Hematopoietic multipotent progenitor cell treated with erythropoietin and hydrocortisone succinate and interleukin-3 and kit ligand, for 4 days (in vitro differentiated cells): ENCODE data around the gene CCDC24.

ENCODE experiments used
- DNase-seq: peaks from one replicate; pipeline ENCODE4 v3.0.0-alpha.2; 2015

Gene CCDC24

DNA sequence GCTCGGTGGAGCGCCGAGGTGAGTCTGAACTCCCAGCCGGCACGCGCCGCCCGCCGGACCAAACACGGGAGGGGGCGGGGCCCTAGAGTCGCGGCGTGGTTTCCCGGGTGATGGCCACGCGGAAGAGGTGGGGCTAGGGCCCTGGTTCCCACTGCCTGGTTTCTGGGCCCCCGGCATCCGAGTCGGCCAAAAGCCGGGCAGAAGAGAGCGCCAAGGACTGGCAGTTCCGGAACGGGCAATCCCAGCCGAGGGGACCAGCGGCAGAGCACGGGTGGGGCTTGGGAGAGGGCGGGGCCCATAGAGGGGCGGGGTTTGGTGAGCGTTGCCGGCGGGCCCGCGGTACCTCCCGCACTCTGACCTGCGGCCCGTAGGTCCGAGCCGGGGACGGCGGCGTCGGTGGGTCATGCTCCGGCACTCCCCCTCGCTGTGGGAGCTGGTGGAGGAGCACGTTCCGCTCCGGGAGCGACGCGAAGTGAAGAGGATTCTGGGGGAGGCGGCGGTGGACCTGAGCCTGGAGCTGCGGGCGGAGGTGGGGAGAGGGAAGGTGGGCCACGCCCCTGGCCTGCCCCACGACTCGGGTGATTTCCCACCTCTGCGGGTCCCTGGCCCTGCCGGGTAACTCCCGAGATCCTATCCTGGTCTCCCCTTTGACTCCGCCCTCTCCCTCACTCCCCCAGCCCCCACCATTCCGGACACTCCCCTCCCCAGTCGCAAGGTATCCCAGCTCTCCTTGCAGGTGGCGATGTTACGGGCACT is at the start of gene CCDC24:
Gene CCDC24 (plus strand): TSS at position 124 of the 756 bp plus-strand sequence. CDS start 280 bp downstream, at position 404.
- DNase-seq: peak; percentile 92

DNA sequence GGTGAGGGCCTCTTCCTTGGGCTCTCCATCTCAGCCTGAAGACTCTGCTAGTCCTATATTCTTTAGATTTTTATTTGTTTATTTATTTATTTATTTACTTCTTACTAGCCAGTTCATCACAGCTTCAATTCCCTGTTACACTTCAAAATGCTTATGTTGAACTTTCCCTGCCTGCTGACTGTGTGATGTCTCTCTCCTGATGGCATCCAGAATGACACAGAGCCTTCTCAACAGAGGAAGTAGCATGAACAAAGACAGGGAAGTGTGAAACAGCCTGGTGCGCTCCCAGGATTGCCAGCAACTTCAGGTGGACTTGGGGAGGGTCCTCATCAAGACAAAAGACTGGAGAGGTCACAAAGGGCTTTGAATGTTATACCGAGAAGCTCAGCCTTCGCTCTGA is 49.0 kb upstream of the CCDC24 start:
- DNase-seq: no peak

DNA sequence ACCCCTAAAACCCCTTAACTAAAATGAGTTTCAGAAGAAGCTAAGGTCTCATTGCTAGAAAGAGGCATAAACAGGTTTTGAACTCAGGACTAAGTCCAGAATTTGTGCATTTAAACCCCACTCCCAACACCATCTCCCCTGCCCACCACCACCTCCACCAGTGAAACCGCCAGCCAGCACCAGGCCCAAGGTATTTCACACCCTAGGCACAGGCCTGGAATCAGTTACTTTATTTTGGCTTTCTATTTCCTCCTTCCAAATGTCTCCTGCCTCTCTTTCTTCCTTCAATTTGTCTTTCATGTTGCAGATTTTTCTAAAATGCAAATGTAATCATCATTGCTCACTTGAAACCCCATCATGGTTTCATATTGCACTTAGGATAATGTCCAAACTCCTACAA is 46.5 kb upstream of the CCDC24 start:
- DNase-seq: no peak

DNA sequence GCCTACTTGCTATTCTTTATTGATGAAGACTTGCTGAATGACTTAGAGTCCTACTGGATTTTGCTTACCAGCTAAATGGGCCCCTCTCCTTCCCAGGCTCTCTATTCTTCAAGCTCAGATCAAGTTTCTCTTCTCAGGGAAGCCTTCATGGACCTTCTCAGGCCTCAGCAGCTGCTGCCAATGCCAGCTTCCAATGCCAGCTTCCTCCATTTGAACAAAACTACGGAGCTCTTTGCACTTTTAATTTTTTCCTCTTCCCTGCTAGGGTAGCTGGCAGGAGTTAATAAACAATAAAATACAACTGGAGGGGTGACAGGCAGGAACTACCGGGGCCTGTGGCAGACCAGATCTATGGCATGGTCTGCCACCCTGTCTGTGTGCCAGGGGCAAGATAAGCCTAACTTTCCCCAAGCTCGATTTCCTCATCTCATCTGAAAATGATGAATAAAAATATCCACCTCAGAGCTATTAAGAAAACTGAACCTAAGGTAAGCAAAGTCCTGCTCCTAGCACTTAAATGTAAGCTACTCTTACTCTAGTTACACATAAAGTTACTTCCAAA is 45.6 kb upstream of the CCDC24 start:
- DNase-seq: peak; percentile 74

DNA sequence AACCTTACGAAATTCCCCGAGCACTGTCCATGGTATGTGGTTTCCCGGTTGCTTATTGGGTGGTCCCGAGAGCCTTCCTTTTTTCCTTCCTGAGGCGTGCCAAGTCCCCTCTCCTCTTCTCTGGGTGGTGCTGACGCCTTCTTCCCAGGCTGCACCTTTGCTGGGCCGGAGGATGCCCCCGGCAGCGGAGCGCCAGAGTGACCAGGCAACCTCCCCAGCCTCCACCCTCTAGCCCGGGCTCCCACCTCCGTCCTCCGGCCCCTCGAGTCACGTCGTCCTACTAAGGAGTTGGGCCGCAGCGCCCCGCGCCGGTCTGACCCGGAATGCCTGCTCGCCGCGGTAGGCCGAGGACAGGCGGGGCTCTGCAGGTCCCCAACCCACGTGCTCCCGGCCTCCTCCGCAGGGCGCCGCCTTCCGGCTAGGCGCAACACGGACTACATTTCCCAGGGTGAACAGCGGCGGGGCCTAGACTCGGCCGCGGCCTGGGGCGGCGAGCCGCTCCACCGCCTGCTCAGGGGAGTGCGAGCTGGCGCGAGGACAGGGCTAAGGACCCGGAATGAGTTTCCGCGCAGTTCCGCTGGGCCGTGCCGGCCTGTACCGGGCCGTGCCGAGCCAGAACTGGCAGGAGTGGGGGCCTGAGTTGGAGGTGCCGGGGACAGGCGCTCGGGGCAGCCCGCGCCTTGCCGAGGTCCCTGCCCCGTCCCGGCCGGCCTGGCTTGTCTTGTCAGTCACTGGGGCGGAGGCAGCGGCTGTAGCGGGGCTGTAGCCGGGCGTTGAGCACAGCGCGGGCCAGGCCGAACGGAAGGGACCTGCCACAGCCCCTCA is 45.0 kb upstream of the CCDC24 start, which contains the start of gene IPO13:
Gene IPO13 (plus strand): TSS at position 715 of the 825 bp plus-strand sequence. CDS start 651 bp downstream, outside the sequence.
- peak; percentile 99 for DNase-seq

DNA sequence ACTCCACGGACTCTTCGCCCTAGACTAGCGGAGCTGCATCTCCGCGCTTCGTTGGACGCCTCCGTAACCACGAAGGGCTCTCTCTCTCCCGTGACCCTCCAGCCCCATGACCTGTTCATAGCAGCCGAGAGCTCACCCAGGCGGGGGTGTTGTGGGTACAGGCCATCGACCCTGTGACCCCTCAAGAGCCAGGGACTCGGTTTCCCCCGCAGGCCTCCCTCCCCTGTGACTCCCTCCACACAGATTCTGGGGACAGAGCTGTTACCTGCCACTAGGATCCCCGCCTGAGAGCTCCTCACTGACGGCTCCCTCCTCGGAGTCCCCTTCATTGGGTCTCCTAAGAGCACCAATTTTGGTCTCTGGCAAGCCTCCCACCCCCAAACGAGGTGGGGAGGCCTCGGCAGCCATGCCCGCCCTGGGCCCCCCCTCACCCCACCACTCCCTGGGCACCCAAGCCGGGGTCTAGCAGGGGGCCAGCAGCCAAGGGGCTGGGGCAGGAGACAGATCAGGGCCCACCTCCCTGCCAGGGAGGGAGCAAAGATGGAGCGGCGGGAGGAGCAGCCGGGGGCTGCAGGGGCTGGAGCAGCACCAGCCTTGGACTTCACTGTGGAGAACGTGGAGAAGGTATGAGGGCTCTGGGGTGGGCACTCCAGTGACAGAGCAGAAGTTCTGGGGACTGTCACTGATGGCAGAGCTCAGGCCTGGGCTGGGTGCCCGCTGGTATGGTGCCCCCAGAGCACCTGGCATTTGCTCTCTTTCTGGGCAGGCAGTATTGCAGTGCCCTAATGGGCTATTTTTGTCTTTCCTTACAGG is 44.1 kb upstream of the CCDC24 start:
- no peak for DNase-seq

DNA sequence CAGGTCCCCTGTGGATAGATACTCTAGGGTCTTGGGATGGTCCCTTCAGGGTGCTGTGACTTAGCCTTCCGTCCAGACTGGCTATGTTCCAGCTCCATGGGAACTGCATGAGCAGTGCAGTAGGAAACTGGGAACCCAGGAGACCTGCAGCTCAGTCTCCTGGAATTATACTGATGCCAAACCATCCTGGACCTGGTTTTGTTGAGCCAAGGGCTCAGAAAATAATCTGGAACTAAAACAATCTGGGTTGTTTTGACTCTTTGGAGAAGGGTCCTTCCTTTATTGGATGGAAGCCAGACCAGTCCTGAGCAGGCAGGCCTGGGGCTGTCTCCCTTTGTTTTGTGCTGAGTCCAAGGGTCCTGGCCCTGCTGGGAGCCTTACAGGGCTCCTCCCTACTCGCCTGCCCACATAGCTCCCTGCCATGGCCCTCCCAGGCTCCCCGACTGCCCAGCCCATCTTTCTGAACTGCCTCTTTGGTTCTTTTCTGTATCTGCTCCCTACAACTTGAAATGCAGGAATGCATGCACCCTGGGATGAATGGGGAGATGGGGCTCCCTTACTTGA is 43.4 kb upstream of the CCDC24 start:
- DNase-seq: no peak

DNA sequence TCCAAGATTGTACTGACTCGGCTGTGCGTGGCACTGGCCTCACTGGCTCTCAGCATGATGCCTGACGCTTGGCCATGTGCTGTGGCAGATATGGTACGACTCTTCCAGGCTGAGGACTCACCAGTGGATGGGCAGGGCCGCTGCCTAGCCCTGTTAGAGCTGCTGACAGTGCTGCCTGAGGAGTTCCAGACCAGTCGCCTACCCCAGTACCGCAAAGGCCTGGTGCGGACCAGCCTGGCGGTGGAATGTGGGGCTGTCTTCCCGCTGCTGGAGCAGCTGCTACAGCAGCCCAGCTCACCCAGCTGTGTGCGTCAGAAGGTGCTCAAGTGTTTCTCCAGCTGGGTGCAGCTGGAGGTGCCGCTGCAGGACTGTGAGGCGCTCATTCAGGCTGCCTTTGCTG is 41.7 kb upstream of the CCDC24 start:
- DNase-seq: no peak

DNA sequence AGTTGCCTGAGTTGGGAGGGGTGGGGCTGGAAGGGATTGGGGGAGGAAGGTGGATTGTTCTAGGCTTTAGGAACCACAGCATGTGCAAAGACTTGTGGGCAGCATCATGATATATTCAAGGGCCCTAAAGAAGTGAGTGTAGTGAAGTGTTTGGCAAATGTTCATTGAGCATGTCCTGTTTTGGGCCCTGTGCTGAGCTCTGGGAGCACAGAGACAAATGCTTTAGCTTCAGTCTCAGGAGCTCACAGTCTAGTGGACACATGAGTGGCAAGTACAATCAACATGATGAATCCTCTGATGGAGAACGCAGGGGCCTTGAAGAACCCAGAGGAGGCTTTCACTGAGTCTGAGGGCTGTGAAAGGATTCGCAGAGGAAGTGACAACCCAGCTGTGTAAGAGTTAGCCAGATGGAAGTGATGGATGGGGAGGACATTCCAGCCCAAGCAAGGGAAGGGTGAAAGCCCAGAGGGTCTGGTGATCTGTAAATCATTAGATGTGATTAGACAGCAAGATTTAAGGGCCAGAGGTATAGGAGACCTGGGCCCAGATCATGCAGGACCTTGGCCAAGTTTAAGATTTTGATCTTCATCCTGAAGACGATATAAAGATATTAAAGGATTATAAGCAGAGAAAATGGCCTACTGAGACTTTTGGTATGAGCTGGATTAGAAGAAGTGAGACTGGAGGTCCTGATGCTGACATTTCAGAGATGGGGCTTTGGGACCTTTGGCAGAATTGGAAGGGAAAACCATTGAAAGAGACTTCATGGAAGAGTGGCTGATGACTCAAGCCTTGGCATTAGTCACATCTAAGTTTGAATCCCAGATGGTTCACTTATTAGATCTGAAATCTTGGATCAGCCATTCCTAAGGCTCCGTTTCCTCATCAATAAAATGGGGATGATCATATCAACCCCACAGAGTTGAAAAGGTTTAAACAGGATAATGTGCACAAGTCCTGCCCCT is 40.1 kb upstream of the CCDC24 start:
- no peak for DNase-seq

DNA sequence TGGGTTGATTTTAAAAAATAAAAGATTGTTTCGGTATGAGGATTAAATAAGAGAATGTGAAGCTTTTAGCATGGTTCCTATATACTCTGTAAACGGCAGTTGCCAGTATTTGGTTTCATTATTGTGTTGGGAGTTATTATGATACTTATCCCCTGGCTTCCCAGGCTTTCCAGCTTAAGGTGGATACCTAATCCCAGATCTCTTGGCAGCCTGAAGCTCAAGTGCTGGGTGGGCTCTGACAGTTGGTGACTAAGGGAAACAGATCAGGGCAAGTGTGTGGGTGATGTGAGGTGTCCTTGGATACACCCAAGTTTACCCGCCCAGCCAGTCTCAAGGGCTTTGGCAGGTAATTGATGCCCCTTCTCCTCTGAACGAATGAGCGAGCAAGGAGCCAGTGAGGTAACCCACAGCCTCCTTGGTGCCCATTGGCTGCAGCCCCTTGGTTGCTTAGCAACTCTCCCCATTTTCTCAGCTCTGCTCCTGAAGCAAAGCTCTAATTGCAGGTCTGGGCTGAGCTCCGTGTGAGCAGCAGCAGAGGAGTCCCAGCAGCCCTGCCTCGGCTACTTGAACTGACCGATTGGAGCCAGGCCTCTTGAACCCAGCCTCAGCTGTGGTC is 38.6 kb upstream of the CCDC24 start:
- DNase-seq: no peak

DNA sequence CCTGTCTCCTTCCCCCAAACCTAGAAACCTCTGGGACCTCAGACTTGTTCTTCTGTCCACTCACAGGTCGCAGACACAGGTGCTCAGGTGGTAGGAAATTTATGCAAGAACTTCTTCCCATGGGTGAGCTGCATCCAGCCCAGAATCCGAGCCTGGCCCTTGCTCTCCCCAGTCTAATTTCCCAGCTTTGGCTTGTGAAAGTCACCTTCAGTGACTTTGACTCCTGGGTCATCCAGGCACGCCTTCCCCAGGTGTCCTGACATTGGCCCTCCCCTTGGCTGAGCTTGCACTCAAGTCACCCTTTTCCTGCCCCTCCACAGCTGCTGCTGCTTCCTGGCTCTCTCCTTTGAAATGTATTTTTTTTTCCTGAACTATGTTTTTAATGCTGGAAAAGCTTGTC is 38.0 kb upstream of the CCDC24 start:
- no peak for DNase-seq

DNA sequence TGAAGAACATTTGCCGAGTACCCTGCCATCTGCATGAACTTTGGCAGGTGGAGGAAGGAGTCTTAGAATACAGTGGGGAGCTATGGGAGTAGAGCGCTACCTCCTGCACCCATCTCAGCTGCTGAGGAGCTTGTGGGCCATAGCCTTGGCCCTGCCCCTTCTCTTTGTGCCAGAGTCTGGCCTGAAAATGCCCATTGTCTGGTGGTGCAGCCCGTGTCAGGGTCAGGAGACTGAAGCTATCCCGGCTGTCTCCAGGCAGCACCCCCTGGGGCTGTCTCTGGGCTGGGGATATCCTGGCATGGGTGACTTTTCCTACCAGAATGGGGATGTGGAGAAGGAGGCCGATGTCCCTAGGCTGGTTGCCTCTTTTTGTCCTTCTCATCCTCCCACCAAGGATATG is 37.4 kb upstream of the CCDC24 start:
- DNase-seq: no peak

DNA sequence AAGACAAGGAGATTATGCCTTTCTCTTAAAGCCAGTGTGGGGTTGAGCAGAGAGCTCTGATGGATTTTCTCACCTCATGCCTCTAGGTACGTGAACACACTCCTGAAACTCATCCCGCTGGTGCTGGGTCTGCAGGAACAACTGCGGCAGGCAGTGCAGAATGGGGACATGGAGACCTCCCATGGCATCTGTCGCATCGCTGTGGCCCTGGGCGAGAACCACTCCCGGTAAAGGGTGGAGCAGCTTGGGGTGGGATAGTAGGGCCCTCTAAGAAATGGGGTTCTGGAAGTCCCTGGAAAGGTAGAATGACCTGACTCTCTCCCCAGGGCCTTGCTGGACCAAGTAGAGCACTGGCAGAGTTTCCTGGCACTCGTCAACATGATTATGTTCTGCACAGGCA is 35.2 kb upstream of the CCDC24 start:
- DNase-seq: no peak

DNA sequence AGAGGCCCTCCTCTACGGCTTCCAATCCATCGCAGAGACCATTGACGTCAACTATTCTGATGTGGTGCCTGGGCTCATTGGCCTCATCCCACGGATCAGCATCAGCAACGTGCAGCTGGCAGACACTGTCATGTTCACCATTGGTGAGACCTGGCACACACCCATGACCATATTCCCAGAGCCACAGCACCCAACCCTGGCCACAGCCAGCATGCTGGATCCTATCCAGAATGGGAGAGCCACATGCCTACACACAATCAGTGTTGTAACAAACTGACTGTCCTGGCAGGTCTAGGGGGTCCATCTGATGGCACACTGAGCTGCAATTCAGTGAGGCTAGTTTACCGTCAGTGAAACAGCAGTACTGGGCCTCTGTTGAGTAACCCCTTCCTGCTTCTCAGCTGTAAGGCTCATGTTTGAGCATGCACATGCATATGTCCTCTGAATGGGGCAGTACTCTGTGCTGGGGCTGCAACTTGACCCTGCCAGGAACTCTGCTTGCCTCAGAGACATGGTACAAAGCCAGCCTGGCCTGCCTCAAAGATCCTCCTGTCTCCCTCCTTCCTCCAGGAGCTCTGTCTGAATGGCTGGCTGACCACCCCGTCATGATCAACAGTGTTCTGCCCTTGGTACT is 33.9 kb upstream of the CCDC24 start:
- DNase-seq: no peak

DNA sequence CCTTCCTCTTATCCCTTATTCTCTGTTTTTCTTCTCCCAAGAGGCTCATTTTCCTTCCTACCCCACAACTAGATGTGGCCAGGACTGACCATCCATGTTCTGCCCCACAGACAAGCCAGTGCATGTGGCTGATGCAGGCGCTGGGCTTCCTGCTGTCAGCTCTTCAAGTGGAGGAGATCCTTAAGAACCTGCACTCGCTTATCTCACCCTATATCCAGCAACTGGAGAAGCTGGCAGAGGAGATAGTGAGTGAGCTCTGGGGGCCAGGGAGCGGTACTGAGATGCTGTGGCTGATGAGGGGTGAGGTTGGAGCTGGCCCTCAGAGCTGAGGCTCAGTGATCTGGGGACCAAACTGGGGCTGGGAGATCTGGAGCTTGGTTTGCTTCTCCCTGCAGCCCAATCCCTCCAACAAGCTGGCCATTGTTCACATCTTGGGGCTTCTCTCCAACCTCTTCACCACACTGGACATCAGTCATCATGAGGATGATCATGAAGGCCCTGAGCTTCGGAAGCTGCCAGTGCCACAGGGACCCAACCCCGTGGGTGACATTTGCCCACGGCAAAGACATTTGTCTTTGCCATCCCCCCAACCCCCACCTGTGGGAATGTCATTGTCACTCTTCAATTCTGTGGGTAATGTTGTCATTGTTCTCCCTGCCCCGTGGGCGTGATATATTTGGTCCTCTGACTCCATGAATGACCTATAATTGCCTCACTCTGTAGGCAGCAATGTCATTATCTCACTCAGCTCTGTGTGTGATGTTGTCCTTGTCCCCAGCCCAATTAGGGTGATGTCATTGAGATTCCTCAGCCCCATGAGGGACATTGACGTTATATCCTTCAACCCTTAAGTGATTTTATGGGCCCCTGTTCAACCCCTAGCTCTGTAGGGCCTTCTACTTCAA is 32.8 kb upstream of the CCDC24 start:
- peak; percentile 63 for DNase-seq

DNA sequence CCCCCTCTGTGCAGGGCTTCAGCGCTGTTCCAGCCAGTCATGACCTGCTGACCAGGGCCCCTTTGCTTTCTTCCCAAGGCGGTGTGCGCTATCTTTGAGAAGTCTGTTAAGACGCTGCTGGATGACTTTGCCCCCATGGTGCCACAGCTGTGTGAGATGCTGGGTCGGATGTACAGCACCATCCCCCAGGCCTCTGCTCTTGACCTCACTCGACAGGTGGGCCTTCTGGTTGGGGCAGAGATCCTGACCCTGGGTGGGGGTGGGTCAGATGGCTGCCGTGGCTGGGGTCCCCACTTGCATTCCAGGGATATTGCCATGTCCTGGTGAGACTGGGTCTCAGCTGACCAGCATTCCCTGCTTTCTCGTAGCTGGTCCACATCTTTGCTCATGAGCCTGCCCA is 30.6 kb upstream of the CCDC24 start:
- DNase-seq: no peak

DNA sequence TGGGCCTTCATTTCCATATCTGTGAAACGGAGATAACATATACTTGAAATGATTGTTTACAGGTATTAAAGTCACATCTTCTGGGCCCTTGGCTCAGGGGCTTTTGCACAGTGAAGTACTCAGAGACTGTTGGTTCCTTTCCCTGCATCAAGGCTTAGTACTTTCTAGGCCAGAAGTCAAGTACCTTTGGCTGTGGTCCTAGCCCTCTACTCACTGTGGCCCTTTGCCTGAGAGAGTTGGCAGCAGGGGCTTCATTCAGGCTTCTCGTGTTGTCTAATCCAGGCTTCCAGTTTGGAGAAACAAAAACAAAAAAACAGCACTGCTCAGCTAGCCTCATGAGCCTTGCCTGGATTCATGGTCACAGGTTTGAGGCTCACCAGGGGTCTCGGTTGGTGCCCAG is 29.7 kb upstream of the CCDC24 start:
- no peak for DNase-seq

DNA sequence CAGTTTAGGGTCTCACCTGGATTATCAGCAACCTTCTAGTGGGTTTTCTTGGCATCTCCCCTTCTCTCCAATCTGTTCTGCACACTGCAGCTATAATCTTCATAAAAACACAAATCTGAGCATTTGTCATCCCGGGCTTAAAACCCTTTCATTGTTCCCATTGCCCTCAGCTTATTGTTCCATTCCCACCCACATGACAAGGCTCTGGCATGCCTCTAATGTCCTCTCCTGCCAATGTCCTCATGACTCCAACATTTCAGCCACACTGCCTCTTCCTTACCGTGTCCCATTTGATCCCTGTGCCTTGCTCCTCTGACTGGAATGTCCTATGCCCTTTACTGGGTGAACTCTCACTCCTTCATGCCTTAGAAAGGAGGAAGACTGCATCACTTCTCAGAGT is 29.1 kb upstream of the CCDC24 start:
- no peak for DNase-seq

DNA sequence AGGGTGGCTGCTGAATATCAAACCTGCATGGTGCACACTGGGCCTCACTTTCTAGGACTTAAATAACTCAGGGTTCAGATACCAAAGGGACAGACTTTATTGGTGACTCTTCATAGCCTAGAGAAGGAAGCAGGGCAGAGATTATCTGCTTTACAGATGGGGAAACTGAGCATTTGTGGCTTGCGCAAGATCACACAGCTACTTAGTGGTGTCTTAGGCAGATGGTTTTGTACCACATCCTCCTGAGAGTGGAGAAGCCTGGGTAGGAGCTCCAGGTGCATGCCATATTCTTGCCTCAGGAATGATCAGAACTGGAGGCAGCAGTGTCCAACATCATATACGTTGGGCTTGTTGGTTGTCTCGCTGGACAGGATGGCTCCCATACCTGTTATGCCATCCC is 28.4 kb upstream of the CCDC24 start:
- DNase-seq: no peak
